HEK293T (cell line): ENCODE results near the gene UGT1A5.

Source experiments
- CTCF ChIA-PET: fragments of 350-600 bp; formaldehyde crosslinking; extraction: SDS; loops from one replicate; lab custom pipeline; 2021; ENCODE audit warnings: antibody characterized with exemption, inconsistent platforms; lab: Yijun Ruan, JAX
- POLR2A ChIA-PET: fragments of 350-600 bp; formaldehyde crosslinking; extraction: SDS; loops from one replicate; lab custom pipeline; 2020; ENCODE audit warnings: antibody characterized with exemption, inconsistent platforms; lab: Yijun Ruan, JAX
- DNase-seq: peaks from one replicate; pipeline ENCODE4 v3.0.0; 2012; ENCODE audit warnings: mixed read lengths; ENCODE audit errors: extremely low spot score
- ARNT ChIP-seq: fragments of 450-650 bp; IDR thresholded peaks from 2 replicates; pipeline ENCODE4 v1.6.1; 2017; ENCODE audit warnings: mild to moderate bottlenecking
- BHLHE40 ChIP-seq: fragments of 450-650 bp; IDR thresholded peaks from 2 replicates; pipeline ENCODE4 v1.6.1; 2016; ENCODE audit warnings: mild to moderate bottlenecking, moderate library complexity, borderline replicate concordance
- CTBP1 ChIP-seq: fragments of 450-650 bp; IDR thresholded peaks from 2 replicates; pipeline ENCODE4 v1.6.1; 2016; ENCODE audit warnings: borderline replicate concordance
- ELF4 ChIP-seq: fragments of 450-650 bp; IDR thresholded peaks from 2 replicates; pipeline ENCODE4 v1.6.1; 2017; ENCODE audit warnings: antibody characterized with exemption
- FOXA1 ChIP-seq: fragments of 450-650 bp; IDR thresholded peaks from 2 replicates; pipeline ENCODE4 v1.6.1; 2016; ENCODE audit warnings: mild to moderate bottlenecking
- FOXK2 ChIP-seq: fragments of 450-650 bp; IDR thresholded peaks from 2 replicates; pipeline ENCODE4 v1.6.1; 2016; ENCODE audit warnings: mild to moderate bottlenecking
- FOXM1 ChIP-seq: fragments of 450-650 bp; IDR thresholded peaks from 2 replicates; pipeline ENCODE4 v1.6.1; 2017; ENCODE audit warnings: mild to moderate bottlenecking, borderline replicate concordance
- HDGF ChIP-seq: fragments of 450-650 bp; IDR thresholded peaks from 2 replicates; pipeline ENCODE4 v1.6.1; 2017; ENCODE audit warnings: antibody characterized with exemption, borderline replicate concordance
- L3MBTL2 ChIP-seq: fragments of 450-650 bp; conservative IDR thresholded peaks from 2 replicates; pipeline ENCODE4 v1.6.1; 2016; ENCODE audit warnings: mild to moderate bottlenecking
- LEF1 ChIP-seq: fragments of 450-650 bp; IDR thresholded peaks from 2 replicates; pipeline ENCODE4 v1.6.1; 2017; ENCODE audit warnings: mild to moderate bottlenecking, borderline replicate concordance
- NFRKB ChIP-seq: fragments of 450-650 bp; IDR thresholded peaks from 2 replicates; pipeline ENCODE4 v1.6.1; 2016; ENCODE audit warnings: mild to moderate bottlenecking, moderate library complexity
- SP1 ChIP-seq: fragments of 450-650 bp; IDR thresholded peaks from 2 replicates; pipeline ENCODE4 v1.6.1; 2017
- SUZ12 ChIP-seq: fragments of 450-650 bp; IDR thresholded peaks from 2 replicates; pipeline ENCODE4 v1.6.1; 2016; ENCODE audit warnings: mild to moderate bottlenecking
- TARDBP ChIP-seq: fragments of 450-650 bp; IDR thresholded peaks from 2 replicates; pipeline ENCODE4 v1.6.1; 2016
- ZNF384 ChIP-seq: fragments of 450-650 bp; IDR thresholded peaks from 2 replicates; pipeline ENCODE4 v1.6.1; 2016
- TF ChIP-seq, protein P1 (sequence below): fragments of 450-650 bp; IDR thresholded peaks from 2 replicates; pipeline ENCODE4 v1.6.1; 2016

The UGT1A5 gene

DNA sequence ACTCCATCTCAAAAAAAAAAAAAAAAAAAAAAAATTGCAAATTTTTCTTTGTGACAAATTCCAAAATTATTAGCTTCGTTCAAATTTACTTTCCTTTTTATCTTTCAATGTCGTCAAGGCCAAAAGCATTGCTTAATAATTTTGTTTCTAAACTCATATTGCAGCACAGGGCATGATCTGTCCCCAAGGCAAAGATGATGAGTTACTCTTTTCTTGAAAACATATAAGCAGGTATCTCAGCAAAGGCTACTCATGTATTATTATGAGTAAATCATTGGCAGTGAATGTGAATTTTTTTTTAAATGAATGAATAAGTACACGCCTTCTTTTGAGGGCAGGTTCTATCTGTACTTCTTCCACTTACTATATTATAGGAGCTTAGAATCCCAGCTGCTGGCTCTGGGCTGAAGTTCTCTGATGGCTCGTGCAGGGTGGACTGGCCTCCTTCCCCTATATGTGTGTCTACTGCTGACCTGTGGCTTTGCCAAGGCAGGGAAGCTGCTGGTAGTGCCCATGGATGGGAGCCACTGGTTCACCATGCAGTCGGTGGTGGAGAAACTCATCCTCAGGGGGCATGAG is 31.1 kb upstream of the UGT1A5 start, which contains the start of gene UGT1A7:
TSS of gene UGT1A7 (plus strand) at position 381 of the 579 bp plus-strand sequence. CDS start at position 418, 37 bp downstream.
- POLR2A ChIA-PET, result no interaction called here
- CTCF ChIA-PET, result no interaction called here
- no peak for TF ChIP-seq L3MBTL2
- no peak for TF ChIP-seq NFRKB
- no peak for TF ChIP-seq ZNF384
- no peak for TF ChIP-seq ELF4
- DNase-seq, result no peak

DNA sequence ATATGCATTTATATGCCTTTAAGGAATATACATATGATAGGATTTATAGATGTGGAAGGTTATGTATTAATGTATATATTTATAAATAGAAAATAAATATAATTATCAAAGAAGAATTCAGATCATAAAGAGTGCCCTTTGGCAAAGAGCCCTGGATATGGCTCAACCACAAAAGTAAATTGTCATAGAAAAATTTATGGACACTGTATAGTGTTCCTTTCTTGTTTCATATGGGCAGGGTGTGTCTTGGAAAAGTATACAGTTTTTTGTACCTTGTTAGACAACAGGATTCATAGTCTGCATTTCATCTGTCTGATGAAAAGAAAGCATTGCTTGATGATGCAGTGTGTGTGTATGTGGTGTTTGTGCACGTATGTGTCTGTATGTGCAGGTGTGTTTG is 28.1 kb upstream of the UGT1A5 start:
- ChIA-PET POLR2A (no interaction called here), CTCF (no interaction called here)
- TF ChIP-seq, protein P1, sequence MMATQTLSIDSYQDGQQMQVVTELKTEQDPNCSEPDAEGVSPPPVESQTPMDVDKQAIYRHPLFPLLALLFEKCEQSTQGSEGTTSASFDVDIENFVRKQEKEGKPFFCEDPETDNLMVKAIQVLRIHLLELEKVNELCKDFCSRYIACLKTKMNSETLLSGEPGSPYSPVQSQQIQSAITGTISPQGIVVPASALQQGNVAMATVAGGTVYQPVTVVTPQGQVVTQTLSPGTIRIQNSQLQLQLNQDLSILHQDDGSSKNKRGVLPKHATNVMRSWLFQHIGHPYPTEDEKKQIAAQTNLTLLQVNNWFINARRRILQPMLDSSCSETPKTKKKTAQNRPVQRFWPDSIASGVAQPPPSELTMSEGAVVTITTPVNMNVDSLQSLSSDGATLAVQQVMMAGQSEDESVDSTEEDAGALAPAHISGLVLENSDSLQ, result no peak
- TF ChIP-seq FOXM1, result no peak
- no peak for TF ChIP-seq BHLHE40
- TF ChIP-seq SUZ12, result no peak
- no peak for TF ChIP-seq ELF4
- no peak for TF ChIP-seq L3MBTL2
- TF ChIP-seq HDGF, result no peak
- TF ChIP-seq FOXK2, result no peak
- no peak for TF ChIP-seq ARNT
- TF ChIP-seq TARDBP, result no peak
- no peak for TF ChIP-seq ZNF384
- TF ChIP-seq SP1, result no peak
- TF ChIP-seq FOXA1, result no peak
- no peak for TF ChIP-seq LEF1
- TF ChIP-seq NFRKB, result no peak
- TF ChIP-seq CTBP1, result no peak
- no peak for DNase-seq

DNA sequence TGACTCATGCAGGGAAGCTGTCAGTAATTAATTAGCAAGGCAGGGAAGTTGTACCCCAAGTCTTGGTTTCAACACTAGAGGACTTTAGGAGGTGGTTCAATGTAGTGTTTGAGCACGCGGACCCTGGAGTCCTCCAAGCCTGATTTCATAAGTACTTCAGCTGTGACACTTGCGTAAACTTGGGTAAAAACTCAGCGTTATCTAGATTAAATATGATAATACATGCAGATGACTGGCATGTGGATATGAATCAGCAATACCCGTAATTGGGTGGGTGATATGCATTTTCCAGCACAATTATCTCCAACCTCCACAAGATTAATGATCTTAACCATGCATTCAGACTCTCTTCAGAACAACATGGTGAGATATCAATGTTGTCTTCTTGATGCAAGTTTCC is 25.8 kb upstream of the UGT1A5 start:
- CTCF ChIA-PET, result interaction anchor here (0.7 kb wide), 1 partner anchor 514 kb away, joined by 8 read pairs; no protein-coding TSS in a partner anchor
- POLR2A ChIA-PET, result no interaction called here
- no peak for TF ChIP-seq SP1
- TF ChIP-seq L3MBTL2, result no peak
- TF ChIP-seq ELF4, result no peak
- TF ChIP-seq FOXK2, result no peak
- no peak for TF ChIP-seq FOXM1
- no peak for TF ChIP-seq ARNT
- no peak for TF ChIP-seq CTBP1
- TF ChIP-seq NFRKB, result no peak
- no peak for TF ChIP-seq BHLHE40
- TF ChIP-seq TARDBP, result no peak
- TF ChIP-seq FOXA1, result no peak
- no peak for TF ChIP-seq HDGF
- no peak for TF ChIP-seq SUZ12
- TF ChIP-seq LEF1, result no peak
- TF ChIP-seq ZNF384, result no peak
- TF ChIP-seq, protein P1, result no peak
- DNase-seq, result no peak

DNA sequence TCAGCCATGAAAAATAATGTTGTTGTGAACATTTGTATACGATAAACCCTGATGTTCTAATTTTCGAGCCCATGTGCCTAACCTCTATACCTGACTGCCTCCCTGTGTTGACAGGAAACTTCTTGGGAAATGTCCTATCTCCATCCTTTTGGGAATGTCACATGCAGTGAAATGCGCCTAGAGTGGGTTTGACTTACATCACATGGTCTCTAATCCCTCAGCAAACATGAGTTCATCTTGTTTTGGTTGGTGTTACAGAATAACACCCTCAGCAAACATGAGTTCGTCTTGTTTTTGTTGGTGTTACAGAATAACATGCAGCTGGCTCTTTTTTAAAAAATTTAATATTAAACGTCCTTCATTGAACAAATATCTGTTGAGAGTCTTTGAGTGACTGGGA is 24.4 kb upstream of the UGT1A5 start:
- CTCF ChIA-PET, result no interaction called here
- TF ChIP-seq CTBP1, result no peak
- TF ChIP-seq ZNF384, result no peak
- TF ChIP-seq HDGF, result no peak
- TF ChIP-seq SUZ12, result no peak
- no peak for TF ChIP-seq FOXK2
- TF ChIP-seq LEF1, result no peak
- no peak for TF ChIP-seq FOXM1
- no peak for TF ChIP-seq FOXA1
- no peak for TF ChIP-seq SP1
- TF ChIP-seq TARDBP, result no peak
- no peak for TF ChIP-seq ARNT
- no peak for TF ChIP-seq L3MBTL2
- POLR2A ChIA-PET, result no interaction called here
- DNase-seq, result no peak

DNA sequence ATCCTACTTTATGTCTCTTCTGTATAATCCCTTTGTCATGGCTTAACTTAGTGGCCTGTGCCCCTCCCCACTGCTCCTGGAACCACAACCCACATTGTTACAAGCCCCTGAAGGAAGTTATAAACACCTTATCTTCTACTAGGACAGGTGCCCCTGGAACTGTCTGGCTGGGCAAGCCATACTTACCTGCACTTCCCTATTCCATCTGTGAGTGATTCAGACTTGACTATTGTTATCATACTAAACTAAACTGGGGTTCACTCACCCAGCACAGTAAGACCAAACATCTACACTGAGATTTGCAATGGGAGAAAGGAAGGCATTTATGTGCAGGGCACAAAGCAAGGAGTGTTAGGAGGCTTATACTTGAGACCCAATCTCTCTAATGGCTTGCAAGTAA is 23.7 kb upstream of the UGT1A5 start:
- ChIA-PET CTCF (interaction anchor here (0.6 kb wide), 1 partner anchor 32 kb away, joined by 3 read pairs; no protein-coding TSS in a partner anchor), POLR2A (no interaction called here)
- DNase-seq, result no peak
- TF ChIP-seq LEF1 (no peak), TARDBP (no peak), SUZ12 (no peak), FOXA1 (no peak), ELF4 (no peak), BHLHE40 (no peak), SP1 (no peak), L3MBTL2 (no peak)

DNA sequence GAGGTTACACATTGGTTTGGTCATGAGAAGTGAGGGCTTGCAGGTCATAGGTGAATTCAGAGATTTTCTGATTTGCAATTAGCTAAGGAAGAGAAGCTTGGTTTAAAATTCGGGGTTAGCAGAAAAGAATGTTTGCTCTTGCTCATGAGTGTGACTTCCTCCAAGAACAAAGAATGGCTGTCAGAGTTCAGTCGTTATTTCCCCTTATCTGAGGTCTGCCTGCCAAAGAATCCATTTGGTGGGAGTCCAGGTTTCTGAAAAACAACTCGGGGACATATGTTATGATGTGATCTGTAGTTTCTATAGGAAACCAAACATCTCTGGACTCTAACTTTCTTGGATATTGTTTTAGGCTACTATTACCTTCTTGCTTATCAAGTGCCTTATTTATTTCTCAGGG is 23.2 kb upstream of the UGT1A5 start:
- CTCF ChIA-PET, result interaction anchor here (0.6 kb wide), 1 partner anchor 33 kb away, joined by 3 read pairs; no protein-coding TSS in a partner anchor
- POLR2A ChIA-PET, result no interaction called here
- DNase-seq, result no peak
- TF ChIP-seq LEF1, result no peak
- TF ChIP-seq ELF4, result no peak
- TF ChIP-seq BHLHE40, result no peak
- TF ChIP-seq CTBP1, result no peak
- TF ChIP-seq L3MBTL2, result no peak
- no peak for TF ChIP-seq TARDBP
- no peak for TF ChIP-seq SP1
- TF ChIP-seq SUZ12, result no peak
- TF ChIP-seq, protein P1, result no peak
- TF ChIP-seq ARNT, result no peak
- TF ChIP-seq NFRKB, result no peak
- TF ChIP-seq ZNF384, result no peak
- TF ChIP-seq HDGF, result no peak
- TF ChIP-seq FOXK2, result no peak
- no peak for TF ChIP-seq FOXM1
- TF ChIP-seq FOXA1, result no peak
